K562 (cell line): ENCODE measurements around the gene TRMT112. TPM values are rescaled to one million over a fixed set of nuclear protein-coding genes. Genes with fewer than 3 reads are reported as not detected.
A peak's percentile ranks its signal among the peaks of the same experiment; 100 is the strongest.

ENCODE experiments used
- BHLHE40 ChIP-seq: IDR thresholded peaks from 2 replicates; pipeline ENCODE4 v1.6.1; 2011; ENCODE audit warnings: low read length, improper control_type of control experiment
- CSDE1 ChIP-seq, 2 experiments: fragments of 450-650 bp; IDR thresholded peaks; 2 replicates each; pipeline ENCODE4 v1.6.1; 2016; ENCODE audit warnings: mild to moderate bottlenecking in 1 of 2
- DIDO1 ChIP-seq: fragments of 450-650 bp; IDR thresholded peaks from 2 replicates; pipeline ENCODE4 v1.6.1; 2016; ENCODE audit warnings: low read depth, missing biosample characterization, missing genetic modification characterization
- EP400 ChIP-seq: fragments of 450-650 bp; IDR thresholded peaks from 2 replicates; pipeline ENCODE4 v1.6.1; 2017; ENCODE audit warnings: antibody characterized with exemption, mild to moderate bottlenecking, moderate library complexity
- ETV5 ChIP-seq: sonication (generic); formaldehyde crosslinking; IDR thresholded peaks from 2 replicates; pipeline ENCODE4 v1.4.0; 2020; ENCODE audit warnings: low read depth, mild to moderate bottlenecking, missing genetic modification reagents
- FOXK2 ChIP-seq, 2 experiments: fragments of 450-650 bp; IDR thresholded peaks in 1 of 2; conservative IDR thresholded peaks in 1 of 2; 2 replicates each; pipeline ENCODE4 v1.6.1; 2016; ENCODE audit warnings: low read depth in 2 of 2, mild to moderate bottlenecking in 1 of 2
- GATAD2A ChIP-seq: fragments of 450-650 bp; IDR thresholded peaks from 2 replicates; pipeline ENCODE4 v1.6.1; 2017
- HNRNPL ChIP-seq: fragments of 200-400 bp; formaldehyde crosslinking; IDR thresholded peaks from 2 replicates; pipeline ENCODE4 v1.6.1; 2017; ENCODE audit warnings: low read depth, mild to moderate bottlenecking, low read length
- KDM1A ChIP-seq, 2 experiments: fragments of 450-650 bp; IDR thresholded peaks; 2 replicates each; pipeline ENCODE4 v1.6.1; 2016; ENCODE audit warnings: mild to moderate bottlenecking in 2 of 2
- MTA1 ChIP-seq: fragments of 450-650 bp; IDR thresholded peaks from 2 replicates; pipeline ENCODE4 v1.6.1; 2017; ENCODE audit warnings: borderline replicate concordance
- NCOA2 ChIP-seq, 2 experiments: fragments of 450-650 bp; IDR thresholded peaks; 2 replicates each; pipeline ENCODE4 v1.6.1; 2018; ENCODE audit warnings: mild to moderate bottlenecking in 2 of 2, moderate library complexity in 1 of 2; ENCODE audit not compliant: partially characterized antibody in 2 of 2
- RCOR1 ChIP-seq, 2 experiments: IDR thresholded peaks; 2 replicates each; pipeline ENCODE4 v1.6.1; 2012; ENCODE audit warnings: low read depth in 2 of 2, low read length in 2 of 2, borderline replicate concordance in 1 of 2, improper control_type of control experiment in 1 of 2
- SMARCA4 ChIP-seq: fragments of 450-650 bp; IDR thresholded peaks from 2 replicates; pipeline ENCODE4 v1.6.1; 2016
- TCF3 ChIP-seq: sonication (generic); formaldehyde crosslinking; IDR thresholded peaks from 2 replicates; pipeline ENCODE4 v1.4.0; 2020; ENCODE audit warnings: mild to moderate bottlenecking, missing genetic modification reagents
- TRIM24 ChIP-seq, 2 experiments: fragments of 450-650 bp; IDR thresholded peaks; 2 replicates each; pipeline ENCODE4 v1.6.1; 2016
- XRCC5 ChIP-seq: fragments of 200-400 bp; formaldehyde crosslinking; IDR thresholded peaks from 2 replicates; pipeline ENCODE4 v1.6.1; 2017; ENCODE audit warnings: low read depth, mild to moderate bottlenecking, low read length
- ZNF197 ChIP-seq: fragments of 200-800 bp; sonication (Bioruptor generic); IDR thresholded peaks from 2 replicates; pipeline ENCODE4 v1.6.1; 2016; ENCODE audit warnings: low read depth, missing genetic modification characterization, missing compliant biosample characterization
- ZNF589 ChIP-seq: fragments of 200-800 bp; sonication (Bioruptor generic); IDR thresholded peaks from 2 replicates; pipeline ENCODE4 v1.6.1; 2016; ENCODE audit warnings: low read depth, missing genetic modification characterization, missing compliant biosample characterization
- ZNF766 ChIP-seq: fragments of 200-800 bp; sonication (Bioruptor generic); conservative IDR thresholded peaks from 2 replicates; pipeline ENCODE4 v1.6.1; 2016; ENCODE audit warnings: missing genetic modification characterization, missing compliant biosample characterization
- polyA plus RNA-seq, 8 experiments: library from polyadenylated mRNA; depleted of rRNA in 4 of 8; stranded (reverse) in 5 of 8; unstranded in 3 of 8; fragments of >200 nt; fragmentation: Nextera tagmentation in 2 of 8; fragmentation: Illumina TruSeq in 1 of 8; extraction: Ambion mirVana in 2 of 8; extraction: Trizol in 1 of 8; gene quantifications; 2 replicates each; pipeline versions ENCODE4 v1.2.1 to v1.2.3, GENCODE V29; 2011 to 2014; ENCODE audit warnings: inconsistent platforms in 1 of 8, missing spikeins in 1 of 8
- total RNA-seq, 7 experiments: library from RNA; depleted of rRNA in 6 of 7; stranded (reverse); fragments of >200 nt in 6 of 7; fragmentation: Illumina TruSeq in 2 of 7; extraction: Trizol in 2 of 7; gene quantifications; 2 replicates each; pipeline versions ENCODE4 v1.2.1 to v1.2.3, GENCODE V29; 2011 to 2021; ENCODE audit warnings: low replicate concordance in 1 of 7
- TF ChIP-seq, protein P1 (sequence below): sonication (generic); formaldehyde crosslinking; IDR thresholded peaks from 2 replicates; pipeline ENCODE4 v1.8.0; 2022; ENCODE audit warnings: mild to moderate bottlenecking, missing genetic modification reagents
- TF ChIP-seq, protein P2 (sequence below): sonication (generic); formaldehyde crosslinking; IDR thresholded peaks from 2 replicates; pipeline ENCODE4 v1.8.0; 2022; ENCODE audit warnings: missing genetic modification reagents, mild to moderate bottlenecking, moderate library complexity, borderline replicate concordance
- TF ChIP-seq, protein P3 (sequence below), 2 experiments: fragments of 450-650 bp; conservative IDR thresholded peaks; 2 replicates each; pipeline ENCODE4 v1.6.1; 2017; ENCODE audit warnings: mild to moderate bottlenecking in 2 of 2, moderate library complexity in 2 of 2

The TRMT112 gene
- total and polyA plus RNA-seq, 9 of the 15 experiments (the other 6 are each of a cell fraction or from before 2014, with no cell fraction given): 162 to 444 (median 300) TPM

DNA sequence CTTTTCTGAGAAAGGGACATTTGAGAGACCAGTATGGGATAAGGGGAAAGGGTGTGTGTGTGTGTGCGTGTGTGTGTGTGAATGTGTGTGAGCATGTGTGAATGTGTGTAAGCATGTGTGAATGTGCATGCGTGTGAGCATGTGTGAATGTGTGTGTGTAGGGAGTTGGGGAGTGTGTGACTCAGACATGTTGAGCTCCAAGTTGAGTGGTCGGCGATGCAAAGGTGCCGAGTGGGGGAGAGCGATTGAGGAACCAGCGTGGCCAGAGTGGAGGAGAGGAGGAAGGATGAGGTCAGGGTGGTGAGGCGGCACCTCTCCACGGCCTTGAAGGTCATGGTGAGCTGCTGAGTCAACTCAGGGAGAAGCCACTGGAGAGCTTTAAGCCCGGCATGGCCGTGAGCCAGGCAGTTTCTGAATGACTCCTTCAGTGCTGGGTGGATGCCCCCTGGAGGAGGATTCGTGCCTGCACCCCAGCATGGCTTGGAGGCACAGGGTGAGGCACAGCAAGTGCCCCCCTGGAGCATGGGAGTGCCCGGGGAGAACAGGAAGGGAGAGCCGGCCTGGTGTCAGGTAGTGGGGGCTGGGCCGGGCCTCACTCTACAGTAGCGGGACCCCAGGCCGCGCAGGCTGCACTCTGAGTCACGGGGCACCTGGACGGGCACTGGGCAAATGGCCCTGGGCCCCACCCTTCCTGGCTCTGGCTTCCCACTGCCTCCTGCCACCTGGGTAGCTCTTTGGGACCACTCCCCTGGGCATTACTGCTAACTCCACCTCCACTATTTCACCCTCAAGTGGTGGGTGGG, 14.4 kb upstream of the TRMT112 start (continued):
- TF ChIP-seq ETV5 (CRISPR knock-in tag) (peak; percentile 68; the same call in 1 of the 2 replicates), MTA1 (peak; percentile 80), TRIM24 (IDR thresholded peaks at IDR 0.05) (peak; percentile 55 to 79), FOXK2 (conservative IDR thresholded peaks at IDR 0.05 in 1 of 2, IDR thresholded peaks at IDR 0.05 in 1 of 2; ENCODE audit: low read depth in 2 of 2) (peak; percentile 62 to 70), HNRNPL (peak; percentile 79), XRCC5 (peak; percentile 32; the same call in 1 of the 2 replicates), NCOA2 (IDR thresholded peaks at IDR 0.05; ENCODE audit: partially characterized antibody in 2 of 2) (no peak), TCF3 (peak; percentile 32; the same call in 1 of the 2 replicates), ZNF589 (CRISPR knock-in tag) (peak; percentile 38; the same call in 1 of the 2 replicates), SMARCA4 (peak; percentile 91), CSDE1 (IDR thresholded peaks at IDR 0.05) (peak in 1 of 2 experiments; percentile 86; a peak in 1 of 4 replicates), GATAD2A (peak; percentile 17), BHLHE40 (peak; percentile 56; the same call in 1 of the 2 replicates), DIDO1 (tag) (peak; percentile 49; the same call in 1 of the 2 replicates), RCOR1 (IDR thresholded peaks at IDR 0.05; ENCODE audit: borderline replicate concordance in 1 of 2, low read depth in 2 of 2, low read length in 2 of 2) (peak in 1 of 2 experiments; percentile 42; a peak in 1 of 4 replicates), ZNF197 (CRISPR knock-in tag) (no peak), KDM1A (IDR thresholded peaks at IDR 0.05) (peak in 1 of 2 experiments; percentile 65; a peak in 2 of 4 replicates), ZNF766 (CRISPR knock-in tag) (0 out of 2 replicates have a peak, but pooled peaks have one; percentile 35), EP400 (peak; percentile 75; the same call in 1 of the 2 replicates)
- TF ChIP-seq, protein P1, sequence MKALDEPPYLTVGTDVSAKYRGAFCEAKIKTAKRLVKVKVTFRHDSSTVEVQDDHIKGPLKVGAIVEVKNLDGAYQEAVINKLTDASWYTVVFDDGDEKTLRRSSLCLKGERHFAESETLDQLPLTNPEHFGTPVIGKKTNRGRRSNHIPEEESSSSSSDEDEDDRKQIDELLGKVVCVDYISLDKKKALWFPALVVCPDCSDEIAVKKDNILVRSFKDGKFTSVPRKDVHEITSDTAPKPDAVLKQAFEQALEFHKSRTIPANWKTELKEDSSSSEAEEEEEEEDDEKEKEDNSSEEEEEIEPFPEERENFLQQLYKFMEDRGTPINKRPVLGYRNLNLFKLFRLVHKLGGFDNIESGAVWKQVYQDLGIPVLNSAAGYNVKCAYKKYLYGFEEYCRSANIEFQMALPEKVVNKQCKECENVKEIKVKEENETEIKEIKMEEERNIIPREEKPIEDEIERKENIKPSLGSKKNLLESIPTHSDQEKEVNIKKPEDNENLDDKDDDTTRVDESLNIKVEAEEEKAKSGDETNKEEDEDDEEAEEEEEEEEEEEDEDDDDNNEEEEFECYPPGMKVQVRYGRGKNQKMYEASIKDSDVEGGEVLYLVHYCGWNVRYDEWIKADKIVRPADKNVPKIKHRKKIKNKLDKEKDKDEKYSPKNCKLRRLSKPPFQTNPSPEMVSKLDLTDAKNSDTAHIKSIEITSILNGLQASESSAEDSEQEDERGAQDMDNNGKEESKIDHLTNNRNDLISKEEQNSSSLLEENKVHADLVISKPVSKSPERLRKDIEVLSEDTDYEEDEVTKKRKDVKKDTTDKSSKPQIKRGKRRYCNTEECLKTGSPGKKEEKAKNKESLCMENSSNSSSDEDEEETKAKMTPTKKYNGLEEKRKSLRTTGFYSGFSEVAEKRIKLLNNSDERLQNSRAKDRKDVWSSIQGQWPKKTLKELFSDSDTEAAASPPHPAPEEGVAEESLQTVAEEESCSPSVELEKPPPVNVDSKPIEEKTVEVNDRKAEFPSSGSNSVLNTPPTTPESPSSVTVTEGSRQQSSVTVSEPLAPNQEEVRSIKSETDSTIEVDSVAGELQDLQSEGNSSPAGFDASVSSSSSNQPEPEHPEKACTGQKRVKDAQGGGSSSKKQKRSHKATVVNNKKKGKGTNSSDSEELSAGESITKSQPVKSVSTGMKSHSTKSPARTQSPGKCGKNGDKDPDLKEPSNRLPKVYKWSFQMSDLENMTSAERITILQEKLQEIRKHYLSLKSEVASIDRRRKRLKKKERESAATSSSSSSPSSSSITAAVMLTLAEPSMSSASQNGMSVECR (CRISPR knock-in tag): no peak
- TF ChIP-seq, protein P2, sequence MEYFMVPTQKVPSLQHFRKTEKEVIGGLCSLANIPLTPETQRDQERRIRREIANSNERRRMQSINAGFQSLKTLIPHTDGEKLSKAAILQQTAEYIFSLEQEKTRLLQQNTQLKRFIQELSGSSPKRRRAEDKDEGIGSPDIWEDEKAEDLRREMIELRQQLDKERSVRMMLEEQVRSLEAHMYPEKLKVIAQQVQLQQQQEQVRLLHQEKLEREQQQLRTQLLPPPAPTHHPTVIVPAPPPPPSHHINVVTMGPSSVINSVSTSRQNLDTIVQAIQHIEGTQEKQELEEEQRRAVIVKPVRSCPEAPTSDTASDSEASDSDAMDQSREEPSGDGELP (CRISPR knock-in tag): peak; percentile 77
- TF ChIP-seq, protein P3, sequence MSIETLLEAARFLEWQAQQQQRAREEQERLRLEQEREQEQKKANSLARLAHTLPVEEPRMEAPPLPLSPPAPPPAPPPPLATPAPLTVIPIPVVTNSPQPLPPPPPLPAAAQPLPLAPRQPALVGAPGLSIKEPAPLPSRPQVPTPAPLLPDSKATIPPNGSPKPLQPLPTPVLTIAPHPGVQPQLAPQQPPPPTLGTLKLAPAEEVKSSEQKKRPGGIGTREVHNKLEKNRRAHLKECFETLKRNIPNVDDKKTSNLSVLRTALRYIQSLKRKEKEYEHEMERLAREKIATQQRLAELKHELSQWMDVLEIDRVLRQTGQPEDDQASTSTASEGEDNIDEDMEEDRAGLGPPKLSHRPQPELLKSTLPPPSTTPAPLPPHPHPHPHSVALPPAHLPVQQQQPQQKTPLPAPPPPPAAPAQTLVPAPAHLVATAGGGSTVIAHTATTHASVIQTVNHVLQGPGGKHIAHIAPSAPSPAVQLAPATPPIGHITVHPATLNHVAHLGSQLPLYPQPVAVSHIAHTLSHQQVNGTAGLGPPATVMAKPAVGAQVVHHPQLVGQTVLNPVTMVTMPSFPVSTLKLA (conservative IDR thresholded peaks at IDR 0.05): peak; percentile 54 to 70; a peak in 2 of 4 replicates
